Prostate gland (tissue), 2 donors: ENCODE data around the gene INPP5A.

ENCODE experiments used
- POLR2A ChIP-seq: fragments of 450-650 bp; IDR thresholded peaks from one replicate; pipeline ENCODE4 v1.6.1; 2016; ENCODE audit warnings: antibody characterized with exemption, mild to moderate bottlenecking
- POLR2AphosphoS5 ChIP-seq: sonication (generic); formaldehyde crosslinking; IDR thresholded peaks from one replicate; pipeline ENCODE4 v1.6.1; 2017; ENCODE audit warnings: antibody characterized with exemption
- TF ChIP-seq, protein P1 (sequence below), 4 experiments: fragments of 200-600 bp in 2 of 4; fragments of 450-650 bp in 2 of 4; sonication (generic) in 2 of 4; IDR thresholded peaks; 1 replicate in 3 of 4; 2 replicates in 1 of 4; pipeline ENCODE4 v1.5.1; 2016 to 2019; ENCODE audit warnings: antibody characterized with exemption in 4 of 4, mild to moderate bottlenecking in 2 of 4, moderate library complexity in 2 of 4

- TF ChIP-seq POLR2AphosphoS5 (no peak), POLR2A (no peak)
- TF ChIP-seq, protein P1, sequence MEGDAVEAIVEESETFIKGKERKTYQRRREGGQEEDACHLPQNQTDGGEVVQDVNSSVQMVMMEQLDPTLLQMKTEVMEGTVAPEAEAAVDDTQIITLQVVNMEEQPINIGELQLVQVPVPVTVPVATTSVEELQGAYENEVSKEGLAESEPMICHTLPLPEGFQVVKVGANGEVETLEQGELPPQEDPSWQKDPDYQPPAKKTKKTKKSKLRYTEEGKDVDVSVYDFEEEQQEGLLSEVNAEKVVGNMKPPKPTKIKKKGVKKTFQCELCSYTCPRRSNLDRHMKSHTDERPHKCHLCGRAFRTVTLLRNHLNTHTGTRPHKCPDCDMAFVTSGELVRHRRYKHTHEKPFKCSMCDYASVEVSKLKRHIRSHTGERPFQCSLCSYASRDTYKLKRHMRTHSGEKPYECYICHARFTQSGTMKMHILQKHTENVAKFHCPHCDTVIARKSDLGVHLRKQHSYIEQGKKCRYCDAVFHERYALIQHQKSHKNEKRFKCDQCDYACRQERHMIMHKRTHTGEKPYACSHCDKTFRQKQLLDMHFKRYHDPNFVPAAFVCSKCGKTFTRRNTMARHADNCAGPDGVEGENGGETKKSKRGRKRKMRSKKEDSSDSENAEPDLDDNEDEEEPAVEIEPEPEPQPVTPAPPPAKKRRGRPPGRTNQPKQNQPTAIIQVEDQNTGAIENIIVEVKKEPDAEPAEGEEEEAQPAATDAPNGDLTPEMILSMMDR (IDR thresholded peaks at IDR 0.05), result no peak
These were observed 215.4 kb downstream of the INPP5A start for GRCh38 chr10:132752961-132753360.
